Duodenal mucosa (tissue), 2 donors: ENCODE results near the gene NFIX.

Experiments used
- H3K27ac ChIP-seq: one replicate; pipeline ENCODE4 v1.7.0; 2013; ENCODE audit warnings: low read depth, low read length
- H3K27me3 ChIP-seq, 2 donors: one replicate each; pipeline ENCODE4 v1.7.0; 2013; ENCODE audit warnings: low read length in 2 of 2, control low read depth in 1 of 2; ENCODE audit not compliant: insufficient read depth in 2 of 2, control insufficient read depth in 1 of 2
- H3K36me3 ChIP-seq, 2 donors: one replicate each; pipeline ENCODE4 v1.7.0; 2013; ENCODE audit warnings: low read length in 2 of 2, control low read depth in 1 of 2; ENCODE audit not compliant: insufficient read depth in 2 of 2, control insufficient read depth in 1 of 2
- H3K4me1 ChIP-seq, 2 donors: one replicate each; pipeline ENCODE4 v1.7.0; 2013; ENCODE audit warnings: low read length in 2 of 2, control low read depth in 1 of 2; ENCODE audit not compliant: insufficient read depth in 2 of 2, control insufficient read depth in 1 of 2
- H3K4me3 ChIP-seq, 2 donors: one replicate each; pipeline ENCODE4 v1.7.0; 2013; ENCODE audit warnings: low read length in 2 of 2, low read depth in 1 of 2
- H3K9ac ChIP-seq, 2 donors: one replicate each; pipeline ENCODE4 v1.7.0; 2013; ENCODE audit warnings: low read length in 2 of 2, low read depth in 1 of 2
- H3K9me3 ChIP-seq, 2 donors: one replicate each; pipeline ENCODE4 v1.7.0; 2013; ENCODE audit warnings: low read length in 2 of 2, control low read depth in 1 of 2; ENCODE audit not compliant: control insufficient read depth in 1 of 2

Gene NFIX

DNA sequence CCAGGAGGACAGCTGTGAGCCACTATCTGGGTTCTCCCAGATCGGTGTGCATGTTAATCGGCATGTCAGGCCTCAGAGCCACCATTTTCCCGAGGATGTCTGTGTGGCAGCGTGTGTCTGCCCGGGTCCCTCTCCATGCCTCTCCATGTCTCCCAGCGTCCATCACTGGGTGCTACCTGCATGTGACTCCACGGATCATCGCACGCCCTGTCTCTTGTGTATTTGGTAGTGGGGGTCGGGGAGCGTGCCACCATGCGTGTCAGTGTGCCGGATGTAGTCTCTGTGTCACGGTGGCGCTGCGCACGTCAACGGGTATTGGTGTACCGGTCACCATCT lies 5.9 kb downstream of the NFIX start:
- H3K36me3 ChIP-seq, result peaks cover 3 to 6% of the 10 kb centered on the region in 2 donors
- no peak overlapping the region for H3K9ac ChIP-seq
- H3K4me3 ChIP-seq, result no peak overlapping the region
- peaks cover 25 to 27% of the 10 kb centered on the region in 2 donors for H3K4me1 ChIP-seq
- H3K27me3 ChIP-seq, result no peaks in the 10 kb centered on the region
- no peaks in the 10 kb centered on the region for H3K9me3 ChIP-seq
- no peak overlapping the region for H3K27ac ChIP-seq

DNA sequence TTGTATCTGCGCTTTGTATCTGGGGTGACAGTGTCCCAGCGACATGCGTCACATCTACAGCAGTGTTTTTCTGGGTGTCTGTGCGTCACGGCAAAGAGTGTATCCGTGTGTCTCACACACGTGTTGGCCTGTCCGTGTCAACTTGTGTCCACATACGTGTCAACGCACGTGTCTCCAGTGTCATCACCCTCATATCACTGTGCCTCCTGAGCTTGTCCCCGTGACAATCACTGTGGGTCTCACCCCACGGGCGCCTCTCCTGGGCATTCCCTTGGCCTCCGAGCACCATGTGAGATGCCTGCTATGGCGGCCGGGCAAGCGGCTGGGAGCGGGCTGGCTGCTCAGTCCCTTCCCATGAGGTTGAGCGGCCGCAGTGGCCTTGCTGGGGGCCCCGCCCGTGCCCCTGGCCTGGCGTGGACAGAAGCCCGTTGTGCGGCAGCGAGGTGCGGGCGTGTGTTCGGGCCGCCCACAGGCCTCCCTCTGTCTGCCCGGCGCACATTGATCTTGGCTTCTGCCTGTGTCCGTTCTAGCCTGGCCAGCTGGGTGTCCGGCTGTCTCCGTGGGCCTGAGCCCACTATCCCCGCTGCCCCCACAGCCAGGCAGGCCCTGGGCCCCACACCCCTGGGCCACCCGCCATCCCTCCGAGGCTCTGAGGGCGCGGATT lies 6.4 kb downstream of the NFIX start:
- Histone ChIP-seq H3K9ac (no peak overlapping the region), H3K4me1 (peaks cover 25 to 27% of the 10 kb centered on the region in 2 donors), H3K36me3 (peaks cover 3 to 6% of the 10 kb centered on the region in 2 donors), H3K4me3 (no peak overlapping the region), H3K27ac (no peak overlapping the region), H3K9me3 (no peaks in the 10 kb centered on the region), H3K27me3 (no peaks in the 10 kb centered on the region)

DNA sequence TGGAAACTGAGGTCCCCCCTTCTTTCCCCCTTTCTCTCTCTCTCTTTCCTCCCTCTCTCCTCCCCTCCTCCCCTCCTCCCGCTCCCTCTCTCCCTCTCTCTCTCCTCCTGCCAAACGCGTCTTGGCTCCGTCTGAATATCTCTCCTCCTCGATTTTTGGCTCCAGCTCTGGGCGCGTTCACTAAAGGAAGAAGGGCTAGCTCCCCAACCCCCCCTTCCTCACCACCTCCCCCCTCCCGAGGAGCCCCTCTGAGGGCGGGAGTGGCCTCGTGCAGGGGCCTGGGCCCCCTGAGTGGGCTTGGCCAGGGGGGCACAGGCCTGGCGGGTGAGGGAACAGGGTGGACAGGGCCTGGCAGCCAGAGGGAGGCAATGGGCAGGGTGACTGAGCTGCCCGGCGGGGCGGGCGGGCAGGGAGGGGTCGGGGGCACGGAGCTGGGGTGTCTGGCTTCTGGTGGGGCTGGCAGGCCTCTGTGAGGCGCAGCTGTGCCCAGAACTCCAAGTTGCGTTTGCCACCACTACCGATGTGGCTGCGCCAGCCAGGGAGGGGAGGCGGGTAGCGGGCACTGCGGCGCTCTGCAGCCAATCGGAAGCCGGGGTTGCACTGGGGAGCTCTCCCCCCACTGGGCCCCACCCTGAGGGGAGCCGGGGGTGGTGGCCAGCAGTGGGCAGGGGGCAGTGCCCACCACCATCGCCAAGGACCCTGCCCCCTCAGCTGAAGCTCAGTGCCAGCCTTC lies 7.1 kb downstream of the NFIX start:
- H3K27me3 ChIP-seq, result no peaks in the 10 kb centered on the region
- no peak overlapping the region for H3K4me3 ChIP-seq
- no peak overlapping the region for H3K9ac ChIP-seq
- peaks cover 23% of the 10 kb centered on the region in 2 donors for H3K4me1 ChIP-seq
- H3K36me3 ChIP-seq, result peaks cover 3 to 6% of the 10 kb centered on the region in 2 donors
- H3K9me3 ChIP-seq, result no peaks in the 10 kb centered on the region
- H3K27ac ChIP-seq, result peak overlapping the region; percentile 17

DNA sequence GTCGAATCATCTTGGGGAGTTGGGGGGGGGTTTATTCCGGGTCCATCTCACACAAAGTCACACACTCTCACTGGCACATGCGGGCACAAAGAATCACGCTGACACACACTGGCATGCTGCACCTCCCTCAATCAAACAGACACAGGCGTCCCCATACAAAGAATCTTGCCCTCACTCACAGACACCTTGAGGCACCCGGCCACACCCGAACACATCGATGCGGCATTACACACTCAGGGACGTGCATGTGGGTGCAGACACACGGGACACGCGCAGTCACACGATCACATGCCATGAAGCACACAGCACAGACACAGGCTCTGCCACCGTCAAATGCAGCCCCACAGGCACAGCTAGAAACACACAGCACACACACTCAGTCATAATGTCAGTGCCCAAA lies 7.8 kb downstream of the NFIX start:
- Histone ChIP-seq H3K36me3 (peaks cover 3 to 6% of the 10 kb centered on the region in 2 donors), H3K9ac (no peak overlapping the region), H3K27me3 (no peaks in the 10 kb centered on the region), H3K4me1 (peaks cover 21 to 24% of the 10 kb centered on the region in 2 donors), H3K4me3 (no peak overlapping the region), H3K27ac (no peak overlapping the region), H3K9me3 (no peaks in the 10 kb centered on the region)

DNA sequence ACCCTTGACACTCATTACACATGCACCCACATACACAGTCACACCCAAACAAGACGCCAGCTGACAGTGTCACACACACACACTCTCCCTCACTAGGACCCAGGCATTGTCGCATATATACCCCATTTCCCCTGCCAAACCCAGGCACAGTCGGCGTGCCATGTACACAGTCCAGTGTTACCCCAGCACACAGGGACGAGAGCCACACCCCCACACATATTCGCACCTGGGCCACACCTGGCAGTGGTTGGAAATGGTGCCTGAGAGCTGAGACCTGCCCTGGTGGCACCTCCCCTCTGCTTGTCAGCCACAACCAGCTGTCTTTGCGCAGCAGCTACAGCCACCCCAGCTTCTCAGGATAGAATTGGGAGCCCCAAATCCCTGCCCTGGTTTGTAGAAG lies 9.0 kb downstream of the NFIX start:
- peaks cover 21 to 26% of the 10 kb centered on the region in 2 donors for H3K4me1 ChIP-seq
- no peak overlapping the region for H3K4me3 ChIP-seq
- H3K9me3 ChIP-seq, result no peaks in the 10 kb centered on the region
- H3K27ac ChIP-seq, result no peak overlapping the region
- no peaks in the 10 kb centered on the region for H3K27me3 ChIP-seq
- peak overlapping the region in 1 of 2 donors; percentile 6 for H3K9ac ChIP-seq
- H3K36me3 ChIP-seq, result no peaks in the 10 kb centered on the region

DNA sequence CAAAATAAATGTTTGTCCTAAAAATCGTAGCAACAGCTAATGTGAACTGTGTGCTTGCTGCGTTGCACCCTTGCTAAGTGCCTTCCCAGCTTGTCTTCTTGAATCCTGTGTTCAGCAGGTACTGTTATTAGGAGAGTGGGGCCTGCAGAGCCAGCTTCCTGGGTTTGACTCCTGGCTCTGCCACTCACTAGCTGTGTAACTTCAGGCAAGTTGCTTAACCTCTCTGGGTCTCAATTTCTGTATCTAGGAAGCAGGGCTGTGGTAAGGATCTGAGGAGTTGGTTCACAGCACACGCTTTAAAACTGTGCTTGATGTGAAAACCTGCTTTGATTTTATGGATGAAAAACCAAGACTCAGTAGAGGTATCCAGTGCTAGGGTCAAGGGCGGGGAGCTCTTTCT lies 10.0 kb downstream of the NFIX start:
- Histone ChIP-seq H3K27ac (no peak overlapping the region), H3K9me3 (no peaks in the 10 kb centered on the region), H3K9ac (no peak overlapping the region), H3K36me3 (no peaks in the 10 kb centered on the region), H3K4me3 (no peak overlapping the region), H3K4me1 (peaks cover 25 to 31% of the 10 kb centered on the region in 2 donors), H3K27me3 (no peaks in the 10 kb centered on the region)

DNA sequence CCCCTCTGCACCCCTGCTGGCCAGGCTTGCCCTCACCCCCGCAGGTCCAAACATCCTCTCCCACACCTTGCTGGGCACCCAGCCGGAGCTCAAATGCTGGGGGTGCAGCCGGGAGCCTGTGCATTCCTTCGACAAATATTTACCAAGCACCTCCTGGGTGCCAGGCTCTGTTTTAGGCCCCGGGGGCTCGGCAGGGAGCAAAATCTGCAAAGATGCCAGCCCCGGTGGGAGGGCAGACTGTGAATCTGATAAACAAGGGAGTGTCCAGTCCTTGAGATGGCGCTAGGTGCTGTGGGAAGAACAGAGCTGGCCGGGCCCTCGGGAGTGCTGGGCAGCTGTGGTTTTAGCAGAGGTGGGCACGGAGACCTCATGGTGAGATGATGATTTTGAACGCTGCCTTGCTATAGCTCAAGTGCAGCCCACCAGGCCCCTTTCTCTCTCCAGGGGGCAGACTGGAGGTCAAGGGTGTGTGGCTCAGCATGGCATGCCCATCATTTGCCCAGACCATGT lies 10.6 kb downstream of the NFIX start:
- Histone ChIP-seq H3K36me3 (no peaks in the 10 kb centered on the region), H3K27me3 (no peaks in the 10 kb centered on the region), H3K9ac (no peak overlapping the region), H3K4me3 (no peak overlapping the region), H3K4me1 (peaks cover 25 to 31% of the 10 kb centered on the region in 2 donors), H3K9me3 (no peaks in the 10 kb centered on the region), H3K27ac (no peak overlapping the region)

DNA sequence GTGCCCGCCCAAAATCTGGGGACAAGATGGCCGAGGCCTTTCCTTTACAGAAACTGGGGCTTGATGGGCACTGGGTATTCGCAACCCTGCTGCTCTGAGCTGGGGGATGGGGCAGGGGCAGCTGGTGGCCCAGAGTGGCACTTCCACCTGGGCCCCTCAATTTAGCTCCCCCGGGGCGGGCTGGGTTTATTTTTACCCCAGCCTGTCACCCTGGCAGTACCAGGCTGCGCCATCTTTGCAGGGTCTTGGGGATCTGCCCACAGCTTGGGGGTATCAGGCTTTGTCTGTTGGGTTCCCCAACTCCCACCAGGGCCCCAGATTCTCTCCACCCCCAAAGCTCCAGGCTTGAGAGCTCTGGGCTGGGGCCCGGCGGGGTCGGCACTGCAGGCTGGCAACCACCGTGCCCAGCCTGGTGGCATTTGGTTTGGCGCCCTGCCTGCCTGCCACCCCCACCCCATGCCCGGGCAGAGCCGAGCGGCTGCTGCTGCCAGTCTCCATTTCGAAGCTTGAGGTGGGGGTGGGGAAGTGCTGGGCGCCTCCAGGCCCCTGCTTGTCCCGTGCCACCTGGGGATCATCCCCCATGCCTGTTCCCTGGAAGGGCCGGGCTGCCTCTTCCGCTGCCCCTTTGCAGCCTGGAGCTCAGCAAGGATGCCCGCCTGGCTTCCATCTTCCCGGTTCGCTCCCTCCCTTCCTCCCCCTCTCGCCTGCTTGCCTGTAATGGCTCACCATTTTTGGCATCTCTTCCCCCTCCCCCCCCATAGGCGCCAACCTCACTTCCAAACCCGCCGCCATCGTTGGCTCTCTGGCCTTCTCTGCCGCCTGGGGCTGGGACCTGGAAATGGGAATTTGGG lies 11.4 kb downstream of the NFIX start:
- Histone ChIP-seq H3K27ac (no peak overlapping the region), H3K4me1 (peaks cover 25 to 31% of the 10 kb centered on the region in 2 donors), H3K9me3 (no peaks in the 10 kb centered on the region), H3K36me3 (no peaks in the 10 kb centered on the region), H3K4me3 (no peak overlapping the region), H3K27me3 (peaks cover 0 to 2% of the 10 kb centered on the region in 2 donors), H3K9ac (no peak overlapping the region)

DNA sequence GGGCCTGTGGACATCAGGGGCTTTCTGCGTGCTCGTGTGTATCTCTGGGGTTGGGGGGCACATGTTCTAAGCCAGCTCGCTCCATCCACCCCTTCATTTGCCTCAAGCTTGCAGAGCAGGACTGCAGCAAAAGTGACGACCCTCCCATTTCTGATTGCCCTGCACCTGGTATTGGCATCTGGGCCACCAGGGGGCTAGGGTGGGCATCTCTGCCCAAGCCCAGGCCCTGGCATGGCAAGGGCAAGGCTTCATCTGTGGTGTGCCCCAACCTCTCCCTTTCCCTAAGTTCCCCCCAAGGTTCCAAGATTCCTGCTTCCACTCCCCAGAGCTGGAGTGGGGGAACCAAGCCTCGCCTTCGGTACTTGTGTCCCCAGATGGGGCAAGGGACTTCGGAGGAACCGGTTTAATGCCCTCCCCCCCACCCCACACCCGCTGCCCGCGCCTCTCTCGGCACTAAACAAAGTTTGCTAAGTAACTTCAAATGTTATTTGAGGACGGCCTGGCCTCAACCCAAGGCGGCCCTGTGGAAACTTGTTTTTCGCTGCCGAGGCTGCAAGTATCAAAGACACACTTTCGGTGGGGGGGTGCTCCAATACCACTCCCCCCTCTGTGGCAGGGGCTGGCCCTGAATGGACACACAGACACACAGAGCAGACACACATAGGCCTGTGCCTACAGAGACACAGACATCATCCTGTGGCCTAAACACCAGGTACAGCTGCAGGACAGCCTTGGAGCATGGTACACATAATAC lies 12.2 kb downstream of the NFIX start:
- no peak overlapping the region for H3K4me3 ChIP-seq
- H3K9ac ChIP-seq, result no peak overlapping the region
- H3K4me1 ChIP-seq, result peaks cover 26 to 32% of the 10 kb centered on the region in 2 donors
- peaks cover 0 to 6% of the 10 kb centered on the region in 2 donors for H3K27me3 ChIP-seq
- no peak overlapping the region for H3K27ac ChIP-seq
- no peaks in the 10 kb centered on the region for H3K36me3 ChIP-seq
- H3K9me3 ChIP-seq, result no peaks in the 10 kb centered on the region
